Measurements from ENCODE around the gene GALM. TPM values are rescaled to one million over a fixed set of nuclear protein-coding genes. Genes with fewer than 3 reads are reported as not detected.
A peak's percentile ranks its signal among the peaks of the same experiment; 100 is the strongest.

GALM gene
- total and polyA plus RNA-seq, 2 of the 13 experiments (the other 11 are each of a cell fraction or from before 2014, with no cell fraction given) = 65.5 to 90.0 TPM

DNA sequence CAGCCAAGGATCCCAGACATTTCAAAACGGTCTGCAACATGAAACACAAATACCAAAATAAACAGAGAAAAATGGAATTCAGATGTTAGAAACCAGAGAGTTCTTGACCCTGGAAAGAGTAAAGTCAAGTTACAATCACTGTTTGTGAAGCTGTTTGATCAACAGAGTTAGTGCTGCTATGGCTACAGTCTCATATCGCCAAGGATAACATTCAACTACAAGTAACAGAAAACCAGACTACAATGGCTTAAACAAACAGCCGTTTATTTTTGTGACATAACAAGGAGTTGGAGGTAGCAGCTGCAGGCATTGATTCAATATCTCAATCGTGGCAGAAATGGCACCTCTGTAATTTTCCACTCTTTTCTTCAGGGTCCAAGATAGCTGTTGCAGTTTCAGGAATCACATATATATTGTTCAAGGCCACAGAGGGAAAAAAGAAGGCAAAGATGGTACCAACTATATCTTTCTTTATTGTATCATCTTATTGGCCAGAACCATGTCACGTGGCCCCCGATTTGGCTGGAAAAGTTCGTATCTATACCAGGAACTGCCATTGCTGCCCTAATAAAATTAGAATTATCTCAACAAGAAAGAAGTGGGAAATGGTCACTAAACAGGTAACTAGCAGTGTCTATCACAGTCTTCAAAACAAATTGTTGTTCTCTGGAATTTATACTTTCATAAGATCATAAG, 45.5 kb upstream of the GALM start (continued):
- TF ChIP-seq ZNF552 (CRISPR knock-in tag; IDR thresholded peaks at IDR 0.05; ENCODE audit: borderline replicate concordance) (no peak), KLF15 (CRISPR knock-in tag; IDR thresholded peaks at IDR 0.05; ENCODE audit: borderline replicate concordance) (no peak), SIN3A (IDR thresholded peaks at IDR 0.05; ENCODE audit: borderline replicate concordance, low read depth, low read length) (no peak), ZNF230 (CRISPR knock-in tag; IDR thresholded peaks at IDR 0.05) (no peak), ZSCAN25 (CRISPR knock-in tag; IDR thresholded peaks at IDR 0.05) (no peak), FOXK1 (CRISPR knock-in tag; IDR thresholded peaks at IDR 0.05; ENCODE audit: borderline replicate concordance, low read depth) (0 out of 2 replicates have a peak, but pooled peaks have one; percentile 37), ZNF276 (CRISPR knock-in tag; IDR thresholded peaks at IDR 0.05; ENCODE audit: low read depth) (no peak), FOXP1 (IDR thresholded peaks at IDR 0.05) (no peak; the same call in 1 of the 2 replicates), FOXP1 (CRISPR knock-in tag; IDR thresholded peaks at IDR 0.05) (peak; percentile 53; the same call in 1 of the 2 replicates), SKIL (CRISPR knock-in tag; IDR thresholded peaks at IDR 0.05; ENCODE audit: borderline replicate concordance) (no peak), TFAP4 (IDR thresholded peaks at IDR 0.05; ENCODE audit: borderline replicate concordance, low read depth) (0 out of 2 replicates have a peak, but pooled peaks have one; percentile 17), ZNF616 (CRISPR knock-in tag; IDR thresholded peaks at IDR 0.05; ENCODE audit: low read depth) (no peak), TERF1 (CRISPR knock-in tag; IDR thresholded peaks at IDR 0.05) (no peak), DPF2 (CRISPR knock-in tag; IDR thresholded peaks at IDR 0.05; ENCODE audit: borderline replicate concordance, low read depth) (no peak), NFE2 (CRISPR knock-in tag; IDR thresholded peaks at IDR 0.05) (no peak), STAT5B (CRISPR knock-in tag; IDR thresholded peaks at IDR 0.05) (no peak), HMG20A (CRISPR knock-in tag; IDR thresholded peaks at IDR 0.05; ENCODE audit: borderline replicate concordance) (peak; percentile 33; the same call in 1 of the 2 replicates), GPN1 (CRISPR knock-in tag; IDR thresholded peaks at IDR 0.05; ENCODE audit: borderline replicate concordance) (no peak), PRDM15 (CRISPR knock-in tag; IDR thresholded peaks at IDR 0.05) (no peak), ZSCAN30 (CRISPR knock-in tag; IDR thresholded peaks at IDR 0.05) (no peak)

Data from HepG2 (cell line).